HepG2 (cell line): Measurements from ENCODE around the gene RNPEPL1. TPM values are rescaled to one million over a fixed set of nuclear protein-coding genes. Genes with fewer than 3 reads are reported as not detected.

Source experiments
- DNMT1 ChIP-seq: sonication (generic); formaldehyde crosslinking; IDR thresholded peaks from 2 replicates; pipeline ENCODE4 v1.5.1; 2020; ENCODE audit warnings: mild to moderate bottlenecking, missing genetic modification reagents
- FOXA3 ChIP-seq: IDR thresholded peaks from 2 replicates; pipeline ENCODE4 v1.6.1; 2016; ENCODE audit warnings: missing genetic modification reagents, missing compliant biosample characterization
- KDM3A ChIP-seq: IDR thresholded peaks from 2 replicates; pipeline ENCODE4 v1.6.1; 2018; ENCODE audit warnings: low read depth, missing compliant biosample characterization
- SAFB2 ChIP-seq: sonication (generic); formaldehyde crosslinking; IDR thresholded peaks from 2 replicates; pipeline ENCODE4 v1.5.1; 2020; ENCODE audit warnings: missing genetic modification reagents, low read depth, mild to moderate bottlenecking, borderline replicate concordance
- SALL2 ChIP-seq: sonication (generic); formaldehyde crosslinking; IDR thresholded peaks from 2 replicates; pipeline ENCODE4 v1.8.1; 2023; ENCODE audit warnings: mild to moderate bottlenecking, missing genetic modification reagents, inconsistent platforms
- SMAD3 ChIP-seq: sonication (generic); formaldehyde crosslinking; IDR thresholded peaks from 2 replicates; pipeline ENCODE4 v1.4.0; 2020; ENCODE audit warnings: missing genetic modification reagents
- SMC3 ChIP-seq: IDR thresholded peaks from 2 replicates; pipeline ENCODE4 v1.6.1; 2011; ENCODE audit warnings: low read length, improper control_type of control experiment
- ZNF160 ChIP-seq: sonication (generic); formaldehyde crosslinking; IDR thresholded peaks from 2 replicates; pipeline ENCODE4 v1.8.0; 2022; ENCODE audit warnings: mild to moderate bottlenecking, inconsistent platforms, missing genetic modification reagents
- ZNF354B ChIP-seq: sonication (generic); formaldehyde crosslinking; IDR thresholded peaks from 2 replicates; pipeline ENCODE4 v1.8.0; 2022; ENCODE audit warnings: mild to moderate bottlenecking, missing genetic modification reagents
- ZNF891 ChIP-seq: sonication (generic); formaldehyde crosslinking; IDR thresholded peaks from 2 replicates; pipeline ENCODE4 v1.5.0; 2020; ENCODE audit warnings: mild to moderate bottlenecking, missing genetic modification reagents
- polyA plus RNA-seq, 8 experiments: library from polyadenylated mRNA; depleted of rRNA in 3 of 8; stranded (reverse) in 7 of 8; unstranded in 1 of 8; fragments of >200 nt; fragmentation: Illumina TruSeq in 4 of 8; extraction: Trizol in 4 of 8; gene quantifications; 2 replicates each; pipeline versions ENCODE4 v1.2.1 to v1.2.3, GENCODE V29; 2011 to 2016; ENCODE audit warnings: low read depth in 4 of 8, missing spikeins in 1 of 8, mixed read lengths in 1 of 8; ENCODE audit not compliant: insufficient read depth in 1 of 8
- total RNA-seq, 5 experiments: library from RNA; depleted of rRNA; stranded (reverse); fragments of >200 nt; fragmentation: Illumina TruSeq; extraction: Trizol; gene quantifications; 2 replicates each; pipeline ENCODE4 v1.2.3, GENCODE V29; 2016; ENCODE audit warnings: low read depth in 1 of 5
- TF ChIP-seq, protein P1 (sequence below): sonication (generic); formaldehyde crosslinking; conservative IDR thresholded peaks from 2 replicates; pipeline ENCODE4 v1.4.0; 2020; ENCODE audit warnings: missing genetic modification reagents
- TF ChIP-seq, protein P2 (sequence below): sonication (generic); formaldehyde crosslinking; IDR thresholded peaks from 2 replicates; pipeline ENCODE4 v1.5.0; 2020; ENCODE audit warnings: mild to moderate bottlenecking, missing genetic modification reagents
- TF ChIP-seq, protein P3 (sequence below): sonication (generic); formaldehyde crosslinking; IDR thresholded peaks from 2 replicates; pipeline ENCODE4 v1.4.0; 2020; ENCODE audit warnings: missing genetic modification reagents
- TF ChIP-seq, protein P4 (sequence below): sonication (generic); formaldehyde crosslinking; conservative IDR thresholded peaks from 2 replicates; pipeline ENCODE4 v1.5.0; 2020; ENCODE audit warnings: missing genetic modification reagents

The RNPEPL1 gene
- total and polyA plus RNA-seq, 2 of the 13 experiments (the other 11 are each of a cell fraction or from before 2014, with no cell fraction given): 13.0 to 18.0 TPM

DNA sequence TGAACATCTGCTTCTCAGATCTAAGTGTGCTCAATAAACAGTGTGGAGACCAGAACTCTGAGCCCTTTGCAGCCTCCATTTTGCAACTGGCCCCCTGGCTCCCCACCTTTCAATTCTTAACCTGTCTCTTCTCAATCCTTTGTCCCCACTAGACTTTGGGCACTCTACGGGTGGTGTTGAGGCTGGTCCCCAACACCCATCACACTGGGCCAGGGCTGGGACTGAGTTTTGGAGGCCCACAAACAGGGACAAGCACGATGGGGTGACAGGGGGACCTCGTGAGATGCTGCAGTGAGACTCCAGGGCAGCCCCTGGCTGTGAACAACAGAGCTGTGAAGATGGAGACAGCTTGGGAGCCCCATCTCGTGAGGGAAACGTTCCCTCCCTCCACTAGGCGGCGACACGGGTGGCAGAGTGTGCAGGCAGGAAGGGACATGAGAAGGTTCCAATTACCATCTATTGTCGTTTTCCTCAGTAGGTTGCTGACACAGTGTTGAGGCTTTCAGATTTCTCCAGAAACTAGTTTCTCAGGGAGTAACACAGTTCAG lies 11.7 kb upstream of the RNPEPL1 start (continued):
- TF ChIP-seq, protein P1, sequence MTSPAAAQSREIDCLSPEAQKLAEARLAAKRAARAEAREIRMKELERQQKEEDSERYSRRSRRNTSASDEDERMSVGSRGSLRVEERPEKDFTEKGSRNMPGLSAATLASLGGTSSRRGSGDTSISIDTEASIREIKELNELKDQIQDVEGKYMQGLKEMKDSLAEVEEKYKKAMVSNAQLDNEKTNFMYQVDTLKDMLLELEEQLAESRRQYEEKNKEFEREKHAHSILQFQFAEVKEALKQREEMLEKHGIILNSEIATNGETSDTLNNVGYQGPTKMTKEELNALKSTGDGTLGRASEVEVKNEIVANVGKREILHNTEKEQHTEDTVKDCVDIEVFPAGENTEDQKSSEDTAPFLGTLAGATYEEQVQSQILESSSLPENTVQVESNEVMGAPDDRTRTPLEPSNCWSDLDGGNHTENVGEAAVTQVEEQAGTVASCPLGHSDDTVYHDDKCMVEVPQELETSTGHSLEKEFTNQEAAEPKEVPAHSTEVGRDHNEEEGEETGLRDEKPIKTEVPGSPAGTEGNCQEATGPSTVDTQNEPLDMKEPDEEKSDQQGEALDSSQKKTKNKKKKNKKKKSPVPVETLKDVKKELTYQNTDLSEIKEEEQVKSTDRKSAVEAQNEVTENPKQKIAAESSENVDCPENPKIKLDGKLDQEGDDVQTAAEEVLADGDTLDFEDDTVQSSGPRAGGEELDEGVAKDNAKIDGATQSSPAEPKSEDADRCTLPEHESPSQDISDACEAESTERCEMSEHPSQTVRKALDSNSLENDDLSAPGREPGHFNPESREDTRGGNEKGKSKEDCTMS (CRISPR knock-in tag): no peak
- TF ChIP-seq, protein P2, sequence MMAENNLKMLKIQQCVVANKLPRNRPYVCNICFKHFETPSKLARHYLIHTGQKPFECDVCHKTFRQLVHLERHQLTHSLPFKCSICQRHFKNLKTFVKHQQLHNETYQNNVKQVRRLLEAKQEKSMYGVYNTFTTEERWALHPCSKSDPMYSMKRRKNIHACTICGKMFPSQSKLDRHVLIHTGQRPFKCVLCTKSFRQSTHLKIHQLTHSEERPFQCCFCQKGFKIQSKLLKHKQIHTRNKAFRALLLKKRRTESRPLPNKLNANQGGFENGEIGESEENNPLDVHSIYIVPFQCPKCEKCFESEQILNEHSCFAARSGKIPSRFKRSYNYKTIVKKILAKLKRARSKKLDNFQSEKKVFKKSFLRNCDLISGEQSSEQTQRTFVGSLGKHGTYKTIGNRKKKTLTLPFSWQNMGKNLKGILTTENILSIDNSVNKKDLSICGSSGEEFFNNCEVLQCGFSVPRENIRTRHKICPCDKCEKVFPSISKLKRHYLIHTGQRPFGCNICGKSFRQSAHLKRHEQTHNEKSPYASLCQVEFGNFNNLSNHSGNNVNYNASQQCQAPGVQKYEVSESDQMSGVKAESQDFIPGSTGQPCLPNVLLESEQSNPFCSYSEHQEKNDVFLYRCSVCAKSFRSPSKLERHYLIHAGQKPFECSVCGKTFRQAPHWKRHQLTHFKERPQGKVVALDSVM: no peak
- no peak for TF ChIP-seq ZNF354B (CRISPR knock-in tag)
- TF ChIP-seq SAFB2 (CRISPR knock-in tag): no peak
- no peak for TF ChIP-seq DNMT1 (CRISPR knock-in tag)
- TF ChIP-seq SMAD3 (CRISPR knock-in tag): no peak
- TF ChIP-seq SALL2: no peak
- TF ChIP-seq KDM3A: no peak
- TF ChIP-seq, protein P3, sequence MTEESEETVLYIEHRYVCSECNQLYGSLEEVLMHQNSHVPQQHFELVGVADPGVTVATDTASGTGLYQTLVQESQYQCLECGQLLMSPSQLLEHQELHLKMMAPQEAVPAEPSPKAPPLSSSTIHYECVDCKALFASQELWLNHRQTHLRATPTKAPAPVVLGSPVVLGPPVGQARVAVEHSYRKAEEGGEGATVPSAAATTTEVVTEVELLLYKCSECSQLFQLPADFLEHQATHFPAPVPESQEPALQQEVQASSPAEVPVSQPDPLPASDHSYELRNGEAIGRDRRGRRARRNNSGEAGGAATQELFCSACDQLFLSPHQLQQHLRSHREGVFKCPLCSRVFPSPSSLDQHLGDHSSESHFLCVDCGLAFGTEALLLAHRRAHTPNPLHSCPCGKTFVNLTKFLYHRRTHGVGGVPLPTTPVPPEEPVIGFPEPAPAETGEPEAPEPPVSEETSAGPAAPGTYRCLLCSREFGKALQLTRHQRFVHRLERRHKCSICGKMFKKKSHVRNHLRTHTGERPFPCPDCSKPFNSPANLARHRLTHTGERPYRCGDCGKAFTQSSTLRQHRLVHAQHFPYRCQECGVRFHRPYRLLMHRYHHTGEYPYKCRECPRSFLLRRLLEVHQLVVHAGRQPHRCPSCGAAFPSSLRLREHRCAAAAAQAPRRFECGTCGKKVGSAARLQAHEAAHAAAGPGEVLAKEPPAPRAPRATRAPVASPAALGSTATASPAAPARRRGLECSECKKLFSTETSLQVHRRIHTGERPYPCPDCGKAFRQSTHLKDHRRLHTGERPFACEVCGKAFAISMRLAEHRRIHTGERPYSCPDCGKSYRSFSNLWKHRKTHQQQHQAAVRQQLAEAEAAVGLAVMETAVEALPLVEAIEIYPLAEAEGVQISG (CRISPR knock-in tag): peak; percentile 87
- 0 out of 2 replicates have a peak, but pooled peaks have one; percentile 45 for TF ChIP-seq ZNF891
- TF ChIP-seq, protein P4, sequence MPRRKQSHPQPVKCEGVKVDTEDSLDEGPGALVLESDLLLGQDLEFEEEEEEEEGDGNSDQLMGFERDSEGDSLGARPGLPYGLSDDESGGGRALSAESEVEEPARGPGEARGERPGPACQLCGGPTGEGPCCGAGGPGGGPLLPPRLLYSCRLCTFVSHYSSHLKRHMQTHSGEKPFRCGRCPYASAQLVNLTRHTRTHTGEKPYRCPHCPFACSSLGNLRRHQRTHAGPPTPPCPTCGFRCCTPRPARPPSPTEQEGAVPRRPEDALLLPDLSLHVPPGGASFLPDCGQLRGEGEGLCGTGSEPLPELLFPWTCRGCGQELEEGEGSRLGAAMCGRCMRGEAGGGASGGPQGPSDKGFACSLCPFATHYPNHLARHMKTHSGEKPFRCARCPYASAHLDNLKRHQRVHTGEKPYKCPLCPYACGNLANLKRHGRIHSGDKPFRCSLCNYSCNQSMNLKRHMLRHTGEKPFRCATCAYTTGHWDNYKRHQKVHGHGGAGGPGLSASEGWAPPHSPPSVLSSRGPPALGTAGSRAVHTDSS (CRISPR knock-in tag): no peak
- TF ChIP-seq FOXA3 (CRISPR knock-in tag): 0 out of 2 replicates have a peak, but pooled peaks have one; percentile 17
- TF ChIP-seq ZNF160 (CRISPR knock-in tag): no peak
- TF ChIP-seq SMC3: peak; percentile 32; the same call in 1 of the 2 replicates
- TF ChIP-seq, all 625 proteins: peak for 21
